Liver (tissue), 9 donors: ENCODE data around the gene HOMER3. TPM values are rescaled to one million over a fixed set of nuclear protein-coding genes. Genes with fewer than 3 reads are reported as not detected.

ENCODE experiments used
- DNase-seq: peaks from one replicate; pipeline ENCODE4 v3.0.0-alpha.2; 2017; ENCODE audit warnings: low spot score
- H3K27ac ChIP-seq, 2 donors: one replicate each; pipeline ENCODE4 v1.7.0; 2013; ENCODE audit warnings: inconsistent platforms in 2 of 2, low read length in 2 of 2, control low read depth in 1 of 2, low read depth in 1 of 2, mild to moderate bottlenecking in 1 of 2
- H3K27me3 ChIP-seq, 4 donors: one replicate each; pipeline versions ENCODE4 v1.6.1 to v1.7.0; 2013; ENCODE audit warnings: low read length in 3 of 4, inconsistent platforms in 1 of 4, mild to moderate bottlenecking in 1 of 4, moderate library complexity in 1 of 4; ENCODE audit not compliant: control insufficient read depth in 4 of 4, insufficient read depth in 4 of 4
- H3K36me3 ChIP-seq, 4 donors: one replicate each; pipeline versions ENCODE4 v1.6.1 to v1.7.0; 2013; ENCODE audit warnings: low read length in 3 of 4, mild to moderate bottlenecking in 3 of 4, low read depth in 1 of 4, moderate library complexity in 1 of 4; ENCODE audit not compliant: control insufficient read depth in 4 of 4, insufficient read depth in 3 of 4
- H3K4me1 ChIP-seq, 4 donors: one replicate each; pipeline versions ENCODE4 v1.6.1 to v1.7.0; 2013; ENCODE audit warnings: low read length in 3 of 4, mild to moderate bottlenecking in 3 of 4, moderate library complexity in 1 of 4; ENCODE audit not compliant: control insufficient read depth in 4 of 4, insufficient read depth in 4 of 4
- H3K4me3 ChIP-seq, 3 donors: one replicate each; pipeline versions ENCODE4 v1.6.1 to v1.7.0; 2013; ENCODE audit warnings: low read length in 3 of 3, control low read depth in 1 of 3, low read depth in 1 of 3, mild to moderate bottlenecking in 1 of 3
- H3K9ac ChIP-seq, 2 donors: one replicate each; pipeline ENCODE4 v1.7.0; 2013; ENCODE audit warnings: low read length in 2 of 2, mild to moderate bottlenecking in 2 of 2, moderate library complexity in 2 of 2, control low read depth in 1 of 2, low read depth in 1 of 2
- H3K9me3 ChIP-seq, 4 donors: one replicate each; pipeline versions ENCODE4 v1.6.1 to v1.7.0; 2013; ENCODE audit warnings: low read length in 3 of 4; ENCODE audit not compliant: control insufficient read depth in 4 of 4
- EGR1 ChIP-seq, 2 donors: IDR thresholded peaks; 2 replicates each; pipeline ENCODE4 v1.6.1; 2016 to 2018; ENCODE audit warnings: antibody characterized with exemption in 2 of 2, low read depth in 2 of 2
- FOXA1 ChIP-seq: IDR thresholded peaks from 2 replicates; pipeline ENCODE4 v1.6.1; 2016; ENCODE audit warnings: antibody characterized with exemption
- FOXA2 ChIP-seq: IDR thresholded peaks from 2 replicates; pipeline ENCODE4 v1.6.1; 2016; ENCODE audit warnings: antibody characterized with exemption
- GABPA ChIP-seq, 2 donors: IDR thresholded peaks in 1 of 2; conservative IDR thresholded peaks in 1 of 2; 2 replicates each; pipeline ENCODE4 v1.6.1; 2016; ENCODE audit warnings: antibody characterized with exemption in 2 of 2, mild to moderate bottlenecking in 1 of 2, moderate library complexity in 1 of 2
- HNF4A ChIP-seq, 2 donors: conservative IDR thresholded peaks; 2 replicates each; pipeline ENCODE4 v1.6.1; 2016; ENCODE audit warnings: antibody characterized with exemption in 2 of 2, mild to moderate bottlenecking in 2 of 2
- HNF4G ChIP-seq: IDR thresholded peaks from 2 replicates; pipeline ENCODE4 v1.6.1; 2016; ENCODE audit warnings: antibody characterized with exemption
- JUND ChIP-seq, 2 donors: IDR thresholded peaks; 2 replicates each; pipeline ENCODE4 v1.6.1; 2016; ENCODE audit warnings: antibody characterized with exemption in 2 of 2
- NR2F2 ChIP-seq: IDR thresholded peaks from 2 replicates; pipeline ENCODE4 v1.6.1; 2016; ENCODE audit warnings: antibody characterized with exemption
- RAD21 ChIP-seq, 2 donors: IDR thresholded peaks; 2 replicates each; pipeline ENCODE4 v1.6.1; 2016; ENCODE audit warnings: antibody characterized with exemption in 2 of 2, mild to moderate bottlenecking in 2 of 2
- SP1 ChIP-seq: IDR thresholded peaks from 2 replicates; pipeline ENCODE4 v1.6.1; 2018; ENCODE audit warnings: antibody characterized with exemption, mild to moderate bottlenecking
- TAF1 ChIP-seq: conservative IDR thresholded peaks from 2 replicates; pipeline ENCODE4 v1.6.1; 2016; ENCODE audit warnings: antibody characterized with exemption, mild to moderate bottlenecking
- YY1 ChIP-seq: IDR thresholded peaks from 2 replicates; pipeline ENCODE4 v1.6.1; 2016; ENCODE audit warnings: antibody characterized with exemption, mild to moderate bottlenecking
- WGBS: extraction: QIAGEN DNeasy Blood & Tissue Kit; methylation state at CpG from one replicate; pipeline ENCODE4 v1.1.7; 2013; 5-methylcytosine and 5-hydroxymethylcytosine counted together
- polyA plus RNA-seq, 2 donors: library from polyadenylated mRNA; stranded (reverse) in 1 of 2; unstranded in 1 of 2; fragments of 200-250 nt in 1 of 2; fragments of >200 nt in 1 of 2; fragmentation: Nextera tagmentation in 1 of 2; extraction: Ambion mirVana in 1 of 2; gene quantifications; one replicate each; pipeline versions ENCODE4 v1.2.1 to v1.2.3, GENCODE V29; 2013 to 2015
- total RNA-seq, 2 donors: library from RNA; depleted of rRNA; stranded (reverse); fragments of >200 nt; gene quantifications; one replicate each; pipeline ENCODE4 v1.2.3, GENCODE V29; 2014
- TF ChIP-seq, protein P1 (sequence below): IDR thresholded peaks from 2 replicates; pipeline ENCODE4 v1.6.1; 2016; ENCODE audit warnings: antibody characterized with exemption, mild to moderate bottlenecking
- TF ChIP-seq, protein P2 (sequence below): fragments of 150-350 bp; IDR thresholded peaks from 2 replicates; pipeline ENCODE4 v1.5.1; 2017; ENCODE audit warnings: improper control_type of control experiment, low read depth, low read length; ENCODE audit not compliant: missing input control
- TF ChIP-seq, protein P3 (sequence below): IDR thresholded peaks from 2 replicates; pipeline ENCODE4 v1.6.1; 2016; ENCODE audit warnings: antibody characterized with exemption
- TF ChIP-seq, protein P4 (sequence below): IDR thresholded peaks from 2 replicates; pipeline ENCODE4 v1.6.1; 2016; ENCODE audit warnings: antibody characterized with exemption
- TF ChIP-seq, protein P5 (sequence below): IDR thresholded peaks from 2 replicates; pipeline ENCODE4 v1.6.1; 2016; ENCODE audit warnings: antibody characterized with exemption
- donor health status: healthy.
- donor health status: healthy.
- donor health status: healthy.
- donor health status: healthy.
- donor health status: healthy.

HOMER3 gene
- total and polyA plus RNA-seq, 4 donors = 0.18 to 5.4 (median 3.5) TPM

DNA sequence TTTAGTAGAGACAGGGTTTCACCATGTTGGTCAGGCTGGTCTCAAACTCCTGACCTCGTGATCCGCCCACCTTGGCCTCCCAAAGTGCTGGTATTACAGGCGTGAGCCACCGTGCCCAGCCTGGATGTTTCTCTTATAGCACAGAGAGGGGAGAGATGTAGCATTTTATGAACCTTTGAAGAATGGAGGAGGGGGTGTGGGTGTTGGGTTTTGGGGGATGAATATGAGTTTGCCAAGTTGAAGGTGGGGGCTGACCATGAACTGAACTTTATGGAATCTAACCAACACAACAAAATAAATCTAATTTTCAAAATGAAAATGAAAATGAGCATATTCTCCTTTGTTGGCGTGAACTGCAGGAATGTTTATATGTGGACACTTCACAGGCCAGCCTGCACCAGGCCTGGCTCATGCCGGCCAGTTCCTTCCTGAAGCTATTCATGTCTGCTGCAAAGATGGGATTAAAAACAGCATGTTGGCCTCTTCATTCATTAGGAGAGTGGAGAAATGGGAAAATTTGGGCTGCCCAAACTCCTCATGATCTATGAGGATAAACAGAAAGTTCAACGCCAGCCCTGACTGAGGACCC lies 39.5 kb upstream of the HOMER3 start:
- Histone ChIP-seq H3K27me3 (peaks cover 0 to 3% (median 0%) of the 10 kb centered on the region in 4 donors), H3K9ac (no peak overlapping the region), H3K36me3 (no peaks in the 10 kb centered on the region), H3K4me3 (no peak overlapping the region), H3K9me3 (no peaks in the 10 kb centered on the region), H3K27ac (no peak overlapping the region), H3K4me1 (no peaks in the 10 kb centered on the region)
- WGBS = 88% methylated on average over 7 of the region's 7 CpGs
- no peak for TF ChIP-seq TAF1
- TF ChIP-seq HNF4G = no peak
- TF ChIP-seq, protein P1, sequence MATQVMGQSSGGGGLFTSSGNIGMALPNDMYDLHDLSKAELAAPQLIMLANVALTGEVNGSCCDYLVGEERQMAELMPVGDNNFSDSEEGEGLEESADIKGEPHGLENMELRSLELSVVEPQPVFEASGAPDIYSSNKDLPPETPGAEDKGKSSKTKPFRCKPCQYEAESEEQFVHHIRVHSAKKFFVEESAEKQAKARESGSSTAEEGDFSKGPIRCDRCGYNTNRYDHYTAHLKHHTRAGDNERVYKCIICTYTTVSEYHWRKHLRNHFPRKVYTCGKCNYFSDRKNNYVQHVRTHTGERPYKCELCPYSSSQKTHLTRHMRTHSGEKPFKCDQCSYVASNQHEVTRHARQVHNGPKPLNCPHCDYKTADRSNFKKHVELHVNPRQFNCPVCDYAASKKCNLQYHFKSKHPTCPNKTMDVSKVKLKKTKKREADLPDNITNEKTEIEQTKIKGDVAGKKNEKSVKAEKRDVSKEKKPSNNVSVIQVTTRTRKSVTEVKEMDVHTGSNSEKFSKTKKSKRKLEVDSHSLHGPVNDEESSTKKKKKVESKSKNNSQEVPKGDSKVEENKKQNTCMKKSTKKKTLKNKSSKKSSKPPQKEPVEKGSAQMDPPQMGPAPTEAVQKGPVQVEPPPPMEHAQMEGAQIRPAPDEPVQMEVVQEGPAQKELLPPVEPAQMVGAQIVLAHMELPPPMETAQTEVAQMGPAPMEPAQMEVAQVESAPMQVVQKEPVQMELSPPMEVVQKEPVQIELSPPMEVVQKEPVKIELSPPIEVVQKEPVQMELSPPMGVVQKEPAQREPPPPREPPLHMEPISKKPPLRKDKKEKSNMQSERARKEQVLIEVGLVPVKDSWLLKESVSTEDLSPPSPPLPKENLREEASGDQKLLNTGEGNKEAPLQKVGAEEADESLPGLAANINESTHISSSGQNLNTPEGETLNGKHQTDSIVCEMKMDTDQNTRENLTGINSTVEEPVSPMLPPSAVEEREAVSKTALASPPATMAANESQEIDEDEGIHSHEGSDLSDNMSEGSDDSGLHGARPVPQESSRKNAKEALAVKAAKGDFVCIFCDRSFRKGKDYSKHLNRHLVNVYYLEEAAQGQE = no peak
- TF ChIP-seq, protein P2, sequence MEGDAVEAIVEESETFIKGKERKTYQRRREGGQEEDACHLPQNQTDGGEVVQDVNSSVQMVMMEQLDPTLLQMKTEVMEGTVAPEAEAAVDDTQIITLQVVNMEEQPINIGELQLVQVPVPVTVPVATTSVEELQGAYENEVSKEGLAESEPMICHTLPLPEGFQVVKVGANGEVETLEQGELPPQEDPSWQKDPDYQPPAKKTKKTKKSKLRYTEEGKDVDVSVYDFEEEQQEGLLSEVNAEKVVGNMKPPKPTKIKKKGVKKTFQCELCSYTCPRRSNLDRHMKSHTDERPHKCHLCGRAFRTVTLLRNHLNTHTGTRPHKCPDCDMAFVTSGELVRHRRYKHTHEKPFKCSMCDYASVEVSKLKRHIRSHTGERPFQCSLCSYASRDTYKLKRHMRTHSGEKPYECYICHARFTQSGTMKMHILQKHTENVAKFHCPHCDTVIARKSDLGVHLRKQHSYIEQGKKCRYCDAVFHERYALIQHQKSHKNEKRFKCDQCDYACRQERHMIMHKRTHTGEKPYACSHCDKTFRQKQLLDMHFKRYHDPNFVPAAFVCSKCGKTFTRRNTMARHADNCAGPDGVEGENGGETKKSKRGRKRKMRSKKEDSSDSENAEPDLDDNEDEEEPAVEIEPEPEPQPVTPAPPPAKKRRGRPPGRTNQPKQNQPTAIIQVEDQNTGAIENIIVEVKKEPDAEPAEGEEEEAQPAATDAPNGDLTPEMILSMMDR = no peak
- TF ChIP-seq GABPA (IDR thresholded peaks at IDR 0.05 in 1 of 2, conservative IDR thresholded peaks at IDR 0.05 in 1 of 2) = no peak
- no peak for TF ChIP-seq NR2F2
- TF ChIP-seq, protein P3, sequence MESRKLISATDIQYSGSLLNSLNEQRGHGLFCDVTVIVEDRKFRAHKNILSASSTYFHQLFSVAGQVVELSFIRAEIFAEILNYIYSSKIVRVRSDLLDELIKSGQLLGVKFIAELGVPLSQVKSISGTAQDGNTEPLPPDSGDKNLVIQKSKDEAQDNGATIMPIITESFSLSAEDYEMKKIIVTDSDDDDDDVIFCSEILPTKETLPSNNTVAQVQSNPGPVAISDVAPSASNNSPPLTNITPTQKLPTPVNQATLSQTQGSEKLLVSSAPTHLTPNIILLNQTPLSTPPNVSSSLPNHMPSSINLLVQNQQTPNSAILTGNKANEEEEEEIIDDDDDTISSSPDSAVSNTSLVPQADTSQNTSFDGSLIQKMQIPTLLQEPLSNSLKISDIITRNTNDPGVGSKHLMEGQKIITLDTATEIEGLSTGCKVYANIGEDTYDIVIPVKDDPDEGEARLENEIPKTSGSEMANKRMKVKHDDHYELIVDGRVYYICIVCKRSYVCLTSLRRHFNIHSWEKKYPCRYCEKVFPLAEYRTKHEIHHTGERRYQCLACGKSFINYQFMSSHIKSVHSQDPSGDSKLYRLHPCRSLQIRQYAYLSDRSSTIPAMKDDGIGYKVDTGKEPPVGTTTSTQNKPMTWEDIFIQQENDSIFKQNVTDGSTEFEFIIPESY = no peak
- TF ChIP-seq, protein P4, sequence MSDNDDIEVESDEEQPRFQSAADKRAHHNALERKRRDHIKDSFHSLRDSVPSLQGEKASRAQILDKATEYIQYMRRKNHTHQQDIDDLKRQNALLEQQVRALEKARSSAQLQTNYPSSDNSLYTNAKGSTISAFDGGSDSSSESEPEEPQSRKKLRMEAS = no peak
- DNase-seq = no peak

DNA sequence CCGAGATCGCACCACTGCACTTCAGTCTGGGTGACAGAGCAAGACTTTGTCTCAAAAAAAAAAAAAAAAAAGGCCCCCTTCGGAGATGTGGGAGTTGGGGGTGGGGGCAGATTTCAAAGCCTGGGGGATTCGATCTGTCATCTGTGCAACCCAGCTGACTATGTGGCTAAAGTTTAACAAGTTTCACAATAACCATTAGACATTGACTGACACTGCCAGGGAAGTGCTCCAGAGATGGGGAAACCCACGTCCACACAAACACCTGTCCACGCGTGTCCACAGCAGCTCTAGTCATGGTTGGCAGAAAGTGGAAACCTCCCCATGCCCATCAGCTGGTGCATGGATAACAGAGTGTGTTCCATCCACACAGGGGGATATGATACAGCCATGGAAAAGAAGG lies 37.6 kb upstream of the HOMER3 start:
- Histone ChIP-seq H3K36me3 (no peaks in the 10 kb centered on the region), H3K4me3 (no peak overlapping the region), H3K4me1 (no peaks in the 10 kb centered on the region), H3K9ac (no peak overlapping the region), H3K27ac (no peak overlapping the region), H3K9me3 (no peaks in the 10 kb centered on the region), H3K27me3 (peaks cover 0 to 3% (median 0%) of the 10 kb centered on the region in 4 donors)
- TF ChIP-seq, protein P2 = no peak
- TF ChIP-seq FOXA1 (no peak), FOXA2 (no peak), HNF4A (conservative IDR thresholded peaks at IDR 0.05) (no peak), EGR1 (IDR thresholded peaks at IDR 0.05; ENCODE audit: low read depth in 2 of 2) (no peak), RAD21 (IDR thresholded peaks at IDR 0.05) (no peak), YY1 (no peak), NR2F2 (no peak), SP1 (no peak), TAF1 (no peak), HNF4G (no peak), JUND (IDR thresholded peaks at IDR 0.05) (no peak)
- TF ChIP-seq, protein P4 = no peak
- TF ChIP-seq, protein P5, sequence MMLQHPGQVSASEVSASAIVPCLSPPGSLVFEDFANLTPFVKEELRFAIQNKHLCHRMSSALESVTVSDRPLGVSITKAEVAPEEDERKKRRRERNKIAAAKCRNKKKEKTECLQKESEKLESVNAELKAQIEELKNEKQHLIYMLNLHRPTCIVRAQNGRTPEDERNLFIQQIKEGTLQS = no peak
- TF ChIP-seq, protein P3 = no peak
- WGBS = 30% methylated on average over 7 of the region's 7 CpGs
- no peak for DNase-seq
